GM08714 (cell line): ENCODE results near the gene FKBP5.

ENCODE experiments used
- H3K4me3 ChIP-seq: fragments of 200-500 bp; sonication (Bioruptor generic); 2 replicates; pipeline ENCODE4 v1.5.1; 2014; ENCODE audit warnings: mild to moderate bottlenecking, low read length, inconsistent platforms
- ZNF274 ChIP-seq: IDR thresholded peaks from 2 replicates; pipeline ENCODE4 v1.6.1; 2012; ENCODE audit warnings: mild to moderate bottlenecking, low read depth, low read length

Gene FKBP5

GRCh38 chr6:35727935-35728682, 39.4 kb upstream of the FKBP5 start:
- TF ChIP-seq ZNF274: no peak
- H3K4me3 ChIP-seq: peak overlapping the region; percentile 18; the same call in 1 of the 2 replicates

GRCh38 chr6:35727231-35727934, 38.7 kb upstream of the FKBP5 start:
- no peak for TF ChIP-seq ZNF274

GRCh38 chr6:35725721-35726438, 37.2 kb upstream of the FKBP5 start:
- H3K4me3 ChIP-seq: no peak overlapping the region
- no peak for TF ChIP-seq ZNF274

More at GRCh38 chr6:35727231-35727934, 38.7 kb upstream of the FKBP5 start:
- H3K4me3 ChIP-seq: peak overlapping the region; percentile 10; the same call in 1 of the 2 replicates

GRCh38 chr6:35725081-35725708, 36.5 kb upstream of the FKBP5 start:
- no peak overlapping the region for H3K4me3 ChIP-seq
- TF ChIP-seq ZNF274: no peak

GRCh38 chr6:35724471-35724870, 35.8 kb upstream of the FKBP5 start:
- TF ChIP-seq ZNF274: no peak
- H3K4me3 ChIP-seq: no peak overlapping the region

- H3K4me3 ChIP-seq: no peak overlapping the region
- TF ChIP-seq ZNF274: no peak
These were observed 35.3 kb upstream of the FKBP5 start for GRCh38 chr6:35724059-35724458.

- H3K4me3 ChIP-seq: no peak overlapping the region
- no peak for TF ChIP-seq ZNF274
These were observed 34.9 kb upstream of the FKBP5 start for GRCh38 chr6:35723587-35723986.

GRCh38 chr6:35722121-35722761, 33.5 kb upstream of the FKBP5 start:
- TF ChIP-seq ZNF274: no peak

GRCh38 chr6:35719830-35720733, 31.4 kb upstream of the FKBP5 start:
- H3K4me3 ChIP-seq: no peak overlapping the region; the same call in 1 of the 2 replicates
- TF ChIP-seq ZNF274: no peak

More at GRCh38 chr6:35722121-35722761, 33.5 kb upstream of the FKBP5 start:
- H3K4me3 ChIP-seq: no peak overlapping the region

GRCh38 chr6:35719404-35719829, 30.7 kb upstream of the FKBP5 start:
- H3K4me3 ChIP-seq: no peak overlapping the region; the same call in 1 of the 2 replicates

GRCh38 chr6:35718911-35719381, 30.2 kb upstream of the FKBP5 start:
- H3K4me3 ChIP-seq: no peak overlapping the region; the same call in 1 of the 2 replicates
- no peak for TF ChIP-seq ZNF274

More at GRCh38 chr6:35719404-35719829, 30.7 kb upstream of the FKBP5 start:
- no peak for TF ChIP-seq ZNF274

GRCh38 chr6:35718375-35718736, 29.6 kb upstream of the FKBP5 start:
- peak overlapping the region; percentile 7; the same call in 1 of the 2 replicates for H3K4me3 ChIP-seq
- no peak for TF ChIP-seq ZNF274
